Sigmoid colon (tissue), 4 donors: ENCODE results near the gene CCSER1.

Source experiments
- POLR2A ChIP-seq, 2 donors: fragments of 450-650 bp; IDR thresholded peaks; one replicate each; pipeline ENCODE4 v1.6.1; 2016; ENCODE audit warnings: antibody characterized with exemption in 2 of 2, mild to moderate bottlenecking in 2 of 2, moderate library complexity in 2 of 2
- POLR2AphosphoS5 ChIP-seq, 4 donors: sonication (generic); formaldehyde crosslinking; IDR thresholded peaks; one replicate each; pipeline ENCODE4 v1.6.1; 2017; ENCODE audit warnings: antibody characterized with exemption in 4 of 4
- TF ChIP-seq, protein P1 (sequence below), 4 experiments: fragments of 450-650 bp in 3 of 4; fragments of 200-600 bp in 1 of 4; IDR thresholded peaks; one replicate each; pipeline ENCODE4 v1.5.1; 2016 to 2019; ENCODE audit warnings: antibody characterized with exemption in 4 of 4, mild to moderate bottlenecking in 3 of 4, moderate library complexity in 2 of 4

DNA sequence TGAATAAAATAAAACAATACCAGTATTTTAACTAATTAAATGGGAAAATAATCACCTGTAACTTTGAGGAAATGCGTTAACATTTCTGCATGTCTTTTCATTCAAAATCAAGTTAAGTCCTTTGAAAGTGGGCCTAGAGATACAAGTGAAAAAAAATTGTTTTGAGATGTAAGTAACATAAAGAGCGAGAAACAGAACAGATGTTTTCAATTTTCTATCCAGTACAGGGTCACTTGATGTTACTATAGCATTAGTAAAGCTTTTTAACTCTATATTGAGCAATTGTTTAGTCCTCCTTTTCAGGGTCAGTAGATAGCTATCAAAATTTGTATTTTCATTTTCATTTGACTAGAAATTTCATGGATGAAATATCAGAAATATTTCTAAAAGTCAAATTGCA is 761.4 kb downstream of the CCSER1 start:
- TF ChIP-seq, protein P1, sequence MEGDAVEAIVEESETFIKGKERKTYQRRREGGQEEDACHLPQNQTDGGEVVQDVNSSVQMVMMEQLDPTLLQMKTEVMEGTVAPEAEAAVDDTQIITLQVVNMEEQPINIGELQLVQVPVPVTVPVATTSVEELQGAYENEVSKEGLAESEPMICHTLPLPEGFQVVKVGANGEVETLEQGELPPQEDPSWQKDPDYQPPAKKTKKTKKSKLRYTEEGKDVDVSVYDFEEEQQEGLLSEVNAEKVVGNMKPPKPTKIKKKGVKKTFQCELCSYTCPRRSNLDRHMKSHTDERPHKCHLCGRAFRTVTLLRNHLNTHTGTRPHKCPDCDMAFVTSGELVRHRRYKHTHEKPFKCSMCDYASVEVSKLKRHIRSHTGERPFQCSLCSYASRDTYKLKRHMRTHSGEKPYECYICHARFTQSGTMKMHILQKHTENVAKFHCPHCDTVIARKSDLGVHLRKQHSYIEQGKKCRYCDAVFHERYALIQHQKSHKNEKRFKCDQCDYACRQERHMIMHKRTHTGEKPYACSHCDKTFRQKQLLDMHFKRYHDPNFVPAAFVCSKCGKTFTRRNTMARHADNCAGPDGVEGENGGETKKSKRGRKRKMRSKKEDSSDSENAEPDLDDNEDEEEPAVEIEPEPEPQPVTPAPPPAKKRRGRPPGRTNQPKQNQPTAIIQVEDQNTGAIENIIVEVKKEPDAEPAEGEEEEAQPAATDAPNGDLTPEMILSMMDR (IDR thresholded peaks at IDR 0.05) = no peak
- TF ChIP-seq POLR2A (IDR thresholded peaks at IDR 0.05) (no peak), POLR2AphosphoS5 (IDR thresholded peaks at IDR 0.05) (no peak)
